Tibial nerve (tissue), 4 donors: ENCODE measurements around the gene DLEU7. TPM values are rescaled to one million over a fixed set of nuclear protein-coding genes. Genes with fewer than 3 reads are reported as not detected.

Experiments
- DNase-seq, 2 donors: peaks; one replicate each; pipeline ENCODE4 v3.0.0-alpha.2; 2019; ENCODE audit warnings: low spot score in 2 of 2
- H3K27ac ChIP-seq, 4 donors: fragments of 200-600 bp; sonication (generic) in 3 of 4; one replicate each; pipeline ENCODE4 v1.5.1; 2017 to 2019; ENCODE audit warnings: mild to moderate bottlenecking in 1 of 4
- H3K27me3 ChIP-seq, 2 donors: fragments of 200-600 bp; sonication (generic) in 1 of 2; one replicate each; pipeline versions ENCODE4 v1.5.1 to v1.6.0; 2017 to 2019
- H3K36me3 ChIP-seq, 3 donors: fragments of 200-600 bp; sonication (generic); one replicate each; pipeline ENCODE4 v1.5.1; 2018 to 2019
- H3K4me1 ChIP-seq, 4 donors: fragments of 200-600 bp; sonication (generic) in 3 of 4; one replicate each; pipeline ENCODE4 v1.5.1; 2017 to 2019
- H3K4me3 ChIP-seq, 4 donors: fragments of 200-600 bp; sonication (generic) in 3 of 4; one replicate each; pipeline ENCODE4 v1.5.1; 2017 to 2019; ENCODE audit warnings: mild to moderate bottlenecking in 1 of 4, moderate library complexity in 1 of 4
- H3K9me3 ChIP-seq, 4 donors: fragments of 200-600 bp; sonication (generic) in 3 of 4; one replicate each; pipeline ENCODE4 v1.5.1; 2017 to 2019
- EP300 ChIP-seq, 2 donors: sonication (generic); formaldehyde crosslinking; IDR thresholded peaks; one replicate each; pipeline ENCODE4 v1.6.1; 2017; ENCODE audit warnings: antibody characterized with exemption in 2 of 2, mild to moderate bottlenecking in 1 of 2
- POLR2A ChIP-seq, 2 donors: fragments of 450-650 bp; IDR thresholded peaks; one replicate each; pipeline ENCODE4 v1.6.1; 2017; ENCODE audit warnings: antibody characterized with exemption in 2 of 2, mild to moderate bottlenecking in 2 of 2, moderate library complexity in 2 of 2
- WGBS, 2 donors: methylation state at CpG; one replicate each; pipeline ENCODE4 v1.1.5; 2018; 5-methylcytosine and 5-hydroxymethylcytosine counted together
- total RNA-seq, 4 donors: library from RNA; depleted of rRNA; stranded (reverse); fragments of >200 nt; gene quantifications; one replicate each; pipeline ENCODE4 v1.1.0, GENCODE V29; 2016
- TF ChIP-seq, protein P1 (sequence below), 5 experiments: fragments of 200-600 bp in 3 of 5; fragments of 450-650 bp in 2 of 5; sonication (generic) in 3 of 5; IDR thresholded peaks; one replicate each; pipeline ENCODE4 v1.5.1; 2016 to 2019; ENCODE audit warnings: antibody characterized with exemption in 5 of 5, mild to moderate bottlenecking in 3 of 5, moderate library complexity in 2 of 5

Gene DLEU7
- total RNA-seq, 4 donors from 2014 or later: 6.7 to 43.5 (median 11.5) TPM

DNA sequence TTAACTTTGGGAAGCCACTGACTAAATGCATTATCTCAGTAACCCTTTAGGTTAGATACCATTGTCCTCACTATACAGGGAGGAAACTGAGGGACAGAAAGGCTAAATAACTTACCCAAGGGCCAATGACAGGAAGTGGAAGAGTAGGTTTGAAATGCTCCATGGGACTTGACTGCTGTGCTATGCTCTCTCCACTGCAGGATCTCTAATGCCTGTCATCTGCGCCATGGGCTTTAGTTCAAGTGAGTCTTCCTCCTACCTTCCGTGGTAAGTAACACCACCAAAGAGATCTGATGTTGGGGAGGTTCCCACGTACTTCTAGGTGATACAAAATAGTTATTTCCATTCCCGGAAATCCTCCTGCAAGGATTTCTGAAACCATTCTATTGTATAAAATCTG is 3.7 kb downstream of the DLEU7 start:
- TF ChIP-seq POLR2A (IDR thresholded peaks at IDR 0.05): no peak
- TF ChIP-seq, protein P1, sequence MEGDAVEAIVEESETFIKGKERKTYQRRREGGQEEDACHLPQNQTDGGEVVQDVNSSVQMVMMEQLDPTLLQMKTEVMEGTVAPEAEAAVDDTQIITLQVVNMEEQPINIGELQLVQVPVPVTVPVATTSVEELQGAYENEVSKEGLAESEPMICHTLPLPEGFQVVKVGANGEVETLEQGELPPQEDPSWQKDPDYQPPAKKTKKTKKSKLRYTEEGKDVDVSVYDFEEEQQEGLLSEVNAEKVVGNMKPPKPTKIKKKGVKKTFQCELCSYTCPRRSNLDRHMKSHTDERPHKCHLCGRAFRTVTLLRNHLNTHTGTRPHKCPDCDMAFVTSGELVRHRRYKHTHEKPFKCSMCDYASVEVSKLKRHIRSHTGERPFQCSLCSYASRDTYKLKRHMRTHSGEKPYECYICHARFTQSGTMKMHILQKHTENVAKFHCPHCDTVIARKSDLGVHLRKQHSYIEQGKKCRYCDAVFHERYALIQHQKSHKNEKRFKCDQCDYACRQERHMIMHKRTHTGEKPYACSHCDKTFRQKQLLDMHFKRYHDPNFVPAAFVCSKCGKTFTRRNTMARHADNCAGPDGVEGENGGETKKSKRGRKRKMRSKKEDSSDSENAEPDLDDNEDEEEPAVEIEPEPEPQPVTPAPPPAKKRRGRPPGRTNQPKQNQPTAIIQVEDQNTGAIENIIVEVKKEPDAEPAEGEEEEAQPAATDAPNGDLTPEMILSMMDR (IDR thresholded peaks at IDR 0.05): no peak
- no peak for TF ChIP-seq EP300 (IDR thresholded peaks at IDR 0.05)
- H3K9me3 ChIP-seq: no peaks in the 10 kb centered on the region
- peaks cover 0 to 23% (median 3%) of the 10 kb centered on the region in 4 donors for H3K4me1 ChIP-seq
- no peak overlapping the region for H3K4me3 ChIP-seq
- no peak overlapping the region for H3K27ac ChIP-seq
- no peaks in the 10 kb centered on the region for H3K27me3 ChIP-seq
- WGBS, 2 donors: 85 to 94% methylated on average over 4 of the region's 4 CpGs
- no peak for DNase-seq
- H3K36me3 ChIP-seq: peaks cover 0 to 3% (median 0%) of the 10 kb centered on the region in 3 donors

DNA sequence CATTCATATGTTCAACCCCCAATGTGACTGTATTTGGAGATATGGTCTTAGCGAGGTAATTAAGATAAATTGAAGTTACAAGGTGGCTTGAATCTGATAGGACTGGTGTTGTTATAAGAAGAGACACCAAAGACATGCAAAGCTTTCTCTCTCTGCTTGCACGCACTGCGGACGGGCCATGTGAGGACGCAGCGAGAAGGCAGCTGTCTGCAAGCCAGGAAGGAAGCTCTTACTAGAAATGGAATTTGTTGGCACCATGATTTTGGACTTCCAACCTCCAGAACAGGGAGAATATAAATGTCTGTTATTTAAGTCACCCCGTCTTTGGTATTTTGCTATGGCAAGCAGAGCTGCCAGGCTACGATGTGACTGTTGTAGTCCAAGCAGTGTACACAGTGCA is 4.8 kb downstream of the DLEU7 start:
- no peaks in the 10 kb centered on the region for H3K27me3 ChIP-seq
- no peak overlapping the region for H3K4me3 ChIP-seq
- no peak for DNase-seq
- peaks cover 0 to 12% (median 2%) of the 10 kb centered on the region in 4 donors for H3K4me1 ChIP-seq
- H3K9me3 ChIP-seq: no peaks in the 10 kb centered on the region
- peaks cover 0 to 3% (median 0%) of the 10 kb centered on the region in 3 donors for H3K36me3 ChIP-seq
- TF ChIP-seq EP300 (IDR thresholded peaks at IDR 0.05): no peak
- TF ChIP-seq POLR2A (IDR thresholded peaks at IDR 0.05): no peak
- TF ChIP-seq, protein P1 (IDR thresholded peaks at IDR 0.05): no peak
- WGBS, 2 donors: 91 to 95% methylated on average over 8 of the region's 8 CpGs
- no peak overlapping the region for H3K27ac ChIP-seq

DNA sequence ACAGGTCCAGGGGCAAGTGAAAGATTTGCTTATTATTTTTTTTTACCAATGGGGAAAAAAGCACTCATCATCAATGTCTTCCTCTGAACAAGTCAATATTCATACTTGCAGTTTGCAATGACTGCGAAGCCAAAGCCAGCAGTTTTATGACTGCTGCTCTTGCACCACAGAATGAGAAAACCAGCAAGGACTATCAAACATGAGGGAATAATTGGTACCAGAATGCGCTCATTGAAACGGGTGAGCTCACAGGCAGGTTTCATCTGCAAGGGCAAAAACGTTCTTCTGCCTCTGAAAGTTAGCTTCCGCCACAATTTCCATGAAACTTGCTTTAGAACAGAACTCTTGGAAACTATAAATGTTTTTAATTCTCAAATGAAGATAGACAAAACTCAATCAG is 5.5 kb downstream of the DLEU7 start:
- Histone ChIP-seq H3K27ac (no peak overlapping the region), H3K9me3 (peaks cover 0 to 3% (median 0%) of the 10 kb centered on the region in 4 donors)
- TF ChIP-seq POLR2A (IDR thresholded peaks at IDR 0.05) (no peak), EP300 (IDR thresholded peaks at IDR 0.05) (no peak)

DNA sequence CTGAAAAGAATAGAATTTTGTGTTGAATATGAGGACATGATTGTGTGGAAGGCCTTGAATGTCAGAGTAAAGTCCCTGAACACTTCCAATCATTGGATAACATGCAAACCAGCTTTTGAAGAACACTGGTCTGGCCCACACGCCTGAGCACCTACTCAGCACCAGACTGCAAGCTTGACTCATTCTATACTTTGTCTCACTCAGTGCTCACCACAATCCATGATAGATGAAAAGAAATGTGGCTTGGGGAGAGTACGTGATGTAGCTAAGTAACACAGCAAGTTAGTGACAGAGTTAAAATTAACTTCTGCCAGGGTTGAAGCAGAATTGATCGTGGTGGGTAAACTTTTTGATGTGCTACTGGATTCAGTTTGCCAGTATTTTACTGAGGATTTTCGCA is 12.0 kb downstream of the DLEU7 start:
- H3K4me1 ChIP-seq: peaks cover 0 to 11% (median 0%) of the 10 kb centered on the region in 4 donors
- no peak overlapping the region for H3K4me3 ChIP-seq
- H3K9me3 ChIP-seq: peaks cover 0 to 10% (median 0%) of the 10 kb centered on the region in 4 donors
- no peak overlapping the region for H3K27ac ChIP-seq
- no peak for DNase-seq
- TF ChIP-seq POLR2A (IDR thresholded peaks at IDR 0.05): no peak
- TF ChIP-seq EP300 (IDR thresholded peaks at IDR 0.05): no peak
- TF ChIP-seq, protein P1 (IDR thresholded peaks at IDR 0.05): no peak
- H3K27me3 ChIP-seq: no peaks in the 10 kb centered on the region
- WGBS, 2 donors: 91 to 92% methylated on average over 4 of the region's 4 CpGs
- peaks cover 0 to 5% (median 0%) of the 10 kb centered on the region in 3 donors for H3K36me3 ChIP-seq

More for the DNA sequence above, 5.5 kb downstream of the DLEU7 start:
- Histone ChIP-seq H3K4me3 (no peak overlapping the region), H3K36me3 (peaks cover 0 to 3% (median 0%) of the 10 kb centered on the region in 3 donors), H3K27me3 (no peaks in the 10 kb centered on the region), H3K4me1 (peaks cover 0 to 5% (median 0%) of the 10 kb centered on the region in 4 donors)
- no peak for DNase-seq
- 79 to 83% methylated on average over 5 of the region's 5 CpGs for WGBS, 2 donors

DNA sequence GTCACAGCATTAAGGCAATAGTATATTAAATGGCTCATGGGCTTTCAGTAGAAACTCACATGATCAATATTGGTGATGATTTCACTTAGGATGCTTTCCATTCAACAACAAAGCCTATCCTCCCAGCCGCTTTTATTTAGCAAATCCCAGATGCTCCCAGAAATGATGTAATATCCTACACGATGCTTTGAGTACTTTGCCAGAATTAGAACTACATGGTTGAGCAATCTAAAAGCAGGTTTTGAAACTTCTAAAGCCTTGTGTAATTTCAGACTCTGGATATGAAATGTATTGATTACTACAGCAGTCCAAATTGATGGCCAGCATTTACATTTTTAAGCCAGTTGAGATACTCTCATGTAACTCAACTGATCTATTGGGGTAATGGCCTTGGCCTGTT is 13.6 kb downstream of the DLEU7 start:
- H3K4me3 ChIP-seq: no peak overlapping the region
- peak in 1 of 2 donors; percentile 74 for TF ChIP-seq EP300 (IDR thresholded peaks at IDR 0.05)
- no peak for TF ChIP-seq POLR2A (IDR thresholded peaks at IDR 0.05)
- no peak for DNase-seq
- peaks cover 0 to 5% (median 0%) of the 10 kb centered on the region in 3 donors for H3K36me3 ChIP-seq
- 54 to 64% methylated on average over 2 of the region's 2 CpGs for WGBS, 2 donors
- peak overlapping the region in 1 of 4 donors; percentile 44 for H3K27ac ChIP-seq
- peaks cover 0 to 10% (median 0%) of the 10 kb centered on the region in 4 donors for H3K9me3 ChIP-seq
- H3K4me1 ChIP-seq: peaks cover 0 to 11% (median 0%) of the 10 kb centered on the region in 4 donors
- no peaks in the 10 kb centered on the region for H3K27me3 ChIP-seq

DNA sequence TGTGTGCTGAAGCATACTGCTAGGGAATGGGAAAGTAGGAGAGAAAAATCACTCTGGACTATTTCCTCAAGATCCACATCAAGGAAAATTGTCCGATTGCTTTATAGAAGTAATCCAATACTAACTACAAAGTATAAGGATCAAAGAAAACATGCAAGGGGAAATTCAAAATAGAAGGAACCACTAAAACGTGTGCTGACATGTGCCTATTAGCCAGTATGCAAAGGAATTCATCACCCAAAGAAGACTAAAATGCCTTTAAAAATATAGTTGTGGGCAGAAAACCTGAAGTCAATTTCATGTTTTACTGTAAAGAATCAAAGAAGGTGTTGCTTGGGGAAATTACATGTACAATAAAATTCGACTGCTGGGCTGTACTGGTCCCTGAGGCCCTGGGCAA is 14.3 kb downstream of the DLEU7 start:
- TF ChIP-seq POLR2A (IDR thresholded peaks at IDR 0.05) (no peak), EP300 (IDR thresholded peaks at IDR 0.05) (no peak)
- TF ChIP-seq, protein P1 (IDR thresholded peaks at IDR 0.05): no peak
- WGBS, 2 donors: 64 to 69% methylated on average over 3 of the region's 3 CpGs

More for the DNA sequence above, 14.3 kb downstream of the DLEU7 start:
- Histone ChIP-seq H3K4me1 (peaks cover 0 to 11% (median 0%) of the 10 kb centered on the region in 4 donors), H3K4me3 (no peak overlapping the region), H3K36me3 (peaks cover 0 to 5% (median 0%) of the 10 kb centered on the region in 3 donors), H3K27ac (peak overlapping the region in 2 of 4 donors; percentile 27 to 34), H3K27me3 (no peaks in the 10 kb centered on the region), H3K9me3 (peaks cover 0 to 10% (median 0%) of the 10 kb centered on the region in 4 donors)
- DNase-seq: no peak
